Osteocyte (in vitro differentiated cells): ENCODE measurements around the gene DRC3. TPM values are rescaled to one million over a fixed set of nuclear protein-coding genes. Genes with fewer than 3 reads are reported as not detected.

Source experiments
- DNase-seq: peaks from one replicate; pipeline ENCODE4 v3.0.0; 2021; ENCODE audit warnings: mixed read lengths; ENCODE audit not compliant: unreplicated experiment; ENCODE audit errors: extremely low spot score
- H3K27ac Mint-ChIP-seq: one replicate; pipeline ENCODE4 v1.8.0; 2021; ENCODE audit warnings: mild to moderate bottlenecking, mixed read lengths; ENCODE audit not compliant: unreplicated experiment
- H3K27me3 Mint-ChIP-seq: one replicate; pipeline ENCODE4 v1.8.0; 2021; ENCODE audit warnings: mixed read lengths; ENCODE audit not compliant: unreplicated experiment
- H3K36me3 Mint-ChIP-seq: one replicate; pipeline ENCODE4 v1.8.0; 2021; ENCODE audit warnings: mixed read lengths; ENCODE audit not compliant: unreplicated experiment
- H3K4me1 Mint-ChIP-seq: one replicate; pipeline ENCODE4 v1.8.0; 2021; ENCODE audit warnings: mixed read lengths; ENCODE audit not compliant: unreplicated experiment
- H3K4me3 Mint-ChIP-seq: one replicate; pipeline ENCODE4 v1.8.0; 2021; ENCODE audit warnings: mild to moderate bottlenecking, moderate library complexity, mixed read lengths; ENCODE audit not compliant: unreplicated experiment
- H3K9me3 Mint-ChIP-seq: one replicate; pipeline ENCODE4 v1.8.0; 2021; ENCODE audit warnings: mixed read lengths; ENCODE audit not compliant: unreplicated experiment
- total RNA-seq: library from RNA; stranded (reverse); gene quantifications from 2 replicates; pipeline ENCODE4 v1.2.1, GENCODE V29; 2021
- TF ChIP-seq, protein P1 (sequence below): fragments of 200-600 bp; sonication (generic); IDR thresholded peaks from 2 replicates; pipeline ENCODE4 v1.5.0; 2021; ENCODE audit warnings: antibody characterized with exemption, mild to moderate bottlenecking, moderate library complexity

DRC3 gene
- total RNA-seq, 1 donor from 2014 or later, result 2.1 TPM

DNA sequence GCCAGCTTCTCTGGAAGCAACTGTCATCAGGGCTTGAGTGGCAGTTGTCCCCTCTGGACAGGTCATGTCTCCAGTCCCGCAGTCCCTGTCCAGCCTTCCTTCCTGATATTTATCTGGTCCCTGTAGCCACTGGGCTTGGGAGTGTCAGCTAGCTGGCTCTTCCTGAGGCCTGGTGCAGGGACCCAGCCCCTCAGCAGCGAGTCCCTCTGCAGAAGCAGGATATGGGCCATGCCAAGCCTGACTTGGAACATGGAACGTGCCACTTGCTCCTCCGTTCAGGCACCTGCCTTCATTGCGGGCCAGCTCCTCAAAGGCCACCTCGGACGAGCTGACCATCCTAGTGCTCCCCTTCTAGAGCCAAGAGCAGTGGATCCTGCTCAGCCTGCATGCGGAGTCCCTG is 26.3 kb downstream of the DRC3 start:
- TF ChIP-seq, protein P1, sequence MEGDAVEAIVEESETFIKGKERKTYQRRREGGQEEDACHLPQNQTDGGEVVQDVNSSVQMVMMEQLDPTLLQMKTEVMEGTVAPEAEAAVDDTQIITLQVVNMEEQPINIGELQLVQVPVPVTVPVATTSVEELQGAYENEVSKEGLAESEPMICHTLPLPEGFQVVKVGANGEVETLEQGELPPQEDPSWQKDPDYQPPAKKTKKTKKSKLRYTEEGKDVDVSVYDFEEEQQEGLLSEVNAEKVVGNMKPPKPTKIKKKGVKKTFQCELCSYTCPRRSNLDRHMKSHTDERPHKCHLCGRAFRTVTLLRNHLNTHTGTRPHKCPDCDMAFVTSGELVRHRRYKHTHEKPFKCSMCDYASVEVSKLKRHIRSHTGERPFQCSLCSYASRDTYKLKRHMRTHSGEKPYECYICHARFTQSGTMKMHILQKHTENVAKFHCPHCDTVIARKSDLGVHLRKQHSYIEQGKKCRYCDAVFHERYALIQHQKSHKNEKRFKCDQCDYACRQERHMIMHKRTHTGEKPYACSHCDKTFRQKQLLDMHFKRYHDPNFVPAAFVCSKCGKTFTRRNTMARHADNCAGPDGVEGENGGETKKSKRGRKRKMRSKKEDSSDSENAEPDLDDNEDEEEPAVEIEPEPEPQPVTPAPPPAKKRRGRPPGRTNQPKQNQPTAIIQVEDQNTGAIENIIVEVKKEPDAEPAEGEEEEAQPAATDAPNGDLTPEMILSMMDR, result no peak
- DNase-seq, result no peak
- H3K4me3 Mint-ChIP-seq, result no peak overlapping the region
- H3K4me1 Mint-ChIP-seq, result peaks cover 16% of the 10 kb centered on the region
- H3K36me3 Mint-ChIP-seq, result no peaks in the 10 kb centered on the region
- no peaks in the 10 kb centered on the region for H3K27me3 Mint-ChIP-seq
- no peak overlapping the region for H3K27ac Mint-ChIP-seq
- no peaks in the 10 kb centered on the region for H3K9me3 Mint-ChIP-seq

GRCh38 chr17:17999364-18000029 is 26.8 kb downstream of the DRC3 start:
- no peaks in the 10 kb centered on the region for H3K27me3 Mint-ChIP-seq
- no peak for DNase-seq
- no peaks in the 10 kb centered on the region for H3K9me3 Mint-ChIP-seq

GRCh38 chr17:18000030-18000408 is 27.4 kb downstream of the DRC3 start:
- H3K27me3 Mint-ChIP-seq, result no peaks in the 10 kb centered on the region
- H3K4me3 Mint-ChIP-seq, result no peak overlapping the region
- H3K9me3 Mint-ChIP-seq, result no peaks in the 10 kb centered on the region
- TF ChIP-seq, protein P1, result no peak
- no peak overlapping the region for H3K27ac Mint-ChIP-seq
- H3K4me1 Mint-ChIP-seq, result peaks cover 5% of the 10 kb centered on the region
- H3K36me3 Mint-ChIP-seq, result no peaks in the 10 kb centered on the region
- no peak for DNase-seq

More at GRCh38 chr17:17999364-18000029, 26.8 kb downstream of the DRC3 start:
- Mint-ChIP-seq H3K4me3 (no peak overlapping the region), H3K4me1 (peaks cover 11% of the 10 kb centered on the region), H3K27ac (no peak overlapping the region), H3K36me3 (no peaks in the 10 kb centered on the region)
- TF ChIP-seq, protein P1, result no peak

DNA sequence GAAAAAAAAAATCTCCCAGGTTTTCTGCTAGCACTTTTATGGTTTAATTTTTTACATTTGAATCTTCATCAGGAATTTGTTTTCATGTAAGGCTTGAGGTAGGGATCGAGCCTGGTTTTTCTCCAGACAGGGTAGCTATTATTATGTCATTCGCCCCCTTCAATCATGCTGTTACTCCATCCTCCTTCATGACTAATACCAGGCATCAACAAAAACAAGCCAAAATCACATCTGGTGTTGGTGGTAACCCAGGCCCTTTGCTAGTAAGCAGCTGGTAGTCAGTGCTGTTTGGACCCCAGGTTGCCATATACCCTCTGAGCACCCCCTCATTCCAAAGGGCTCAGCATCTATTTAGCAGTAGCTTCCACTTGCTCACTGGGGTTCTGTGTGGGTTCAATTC is 29.5 kb downstream of the DRC3 start:
- H3K27me3 Mint-ChIP-seq, result no peaks in the 10 kb centered on the region
- H3K4me1 Mint-ChIP-seq, result no peaks in the 10 kb centered on the region
- DNase-seq, result no peak
- H3K9me3 Mint-ChIP-seq, result no peaks in the 10 kb centered on the region
- H3K36me3 Mint-ChIP-seq, result peaks cover 5% of the 10 kb centered on the region
- no peak overlapping the region for H3K27ac Mint-ChIP-seq
- TF ChIP-seq, protein P1, result no peak
- H3K4me3 Mint-ChIP-seq, result no peak overlapping the region

- no peak for DNase-seq
- H3K9me3 Mint-ChIP-seq, result no peaks in the 10 kb centered on the region
- no peak overlapping the region for H3K27ac Mint-ChIP-seq
- no peaks in the 10 kb centered on the region for H3K27me3 Mint-ChIP-seq
- H3K36me3 Mint-ChIP-seq, result peaks cover 5% of the 10 kb centered on the region
- no peak overlapping the region for H3K4me3 Mint-ChIP-seq
- H3K4me1 Mint-ChIP-seq, result peaks cover 3% of the 10 kb centered on the region
- TF ChIP-seq, protein P1, result no peak
These were observed 31.7 kb downstream of the DRC3 start for GRCh38 chr17:18004345-18004744.
